Peyer's patch (tissue), 4 donors: ENCODE measurements around the gene GIMAP2.

ENCODE experiments used
- POLR2A ChIP-seq, 2 donors: fragments of 450-650 bp; IDR thresholded peaks; one replicate each; pipeline ENCODE4 v1.5.1; 2017; ENCODE audit warnings: antibody characterized with exemption in 2 of 2, mild to moderate bottlenecking in 2 of 2, moderate library complexity in 2 of 2
- TF ChIP-seq, protein P1 (sequence below), 6 experiments: fragments of 450-650 bp in 4 of 6; fragments of 200-600 bp in 2 of 6; sonication (generic) in 1 of 6; IDR thresholded peaks; one replicate each; pipeline ENCODE4 v1.5.1; 2017 to 2019; ENCODE audit warnings: antibody characterized with exemption in 6 of 6, mild to moderate bottlenecking in 3 of 6, moderate library complexity in 1 of 6

DNA sequence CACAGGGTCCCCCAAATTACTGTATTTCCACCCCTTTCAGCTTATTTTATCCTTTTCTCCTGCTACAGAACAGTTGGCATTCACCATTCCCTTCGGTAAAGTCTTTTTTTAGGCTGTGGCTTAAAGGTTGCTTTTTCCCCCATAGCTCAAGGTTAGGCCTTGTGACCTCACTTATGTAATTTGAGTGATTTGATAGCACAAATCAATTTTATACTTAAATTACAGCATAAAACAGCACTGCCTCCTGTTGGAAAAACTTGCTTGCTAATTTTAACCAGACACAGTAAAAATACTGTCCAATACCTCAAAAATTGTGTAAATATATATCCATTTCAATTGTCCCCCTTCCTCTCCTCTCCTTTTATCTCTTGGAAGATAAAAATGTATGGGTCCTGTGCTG lies 38.0 kb downstream of the GIMAP2 start:
- TF ChIP-seq, protein P1, sequence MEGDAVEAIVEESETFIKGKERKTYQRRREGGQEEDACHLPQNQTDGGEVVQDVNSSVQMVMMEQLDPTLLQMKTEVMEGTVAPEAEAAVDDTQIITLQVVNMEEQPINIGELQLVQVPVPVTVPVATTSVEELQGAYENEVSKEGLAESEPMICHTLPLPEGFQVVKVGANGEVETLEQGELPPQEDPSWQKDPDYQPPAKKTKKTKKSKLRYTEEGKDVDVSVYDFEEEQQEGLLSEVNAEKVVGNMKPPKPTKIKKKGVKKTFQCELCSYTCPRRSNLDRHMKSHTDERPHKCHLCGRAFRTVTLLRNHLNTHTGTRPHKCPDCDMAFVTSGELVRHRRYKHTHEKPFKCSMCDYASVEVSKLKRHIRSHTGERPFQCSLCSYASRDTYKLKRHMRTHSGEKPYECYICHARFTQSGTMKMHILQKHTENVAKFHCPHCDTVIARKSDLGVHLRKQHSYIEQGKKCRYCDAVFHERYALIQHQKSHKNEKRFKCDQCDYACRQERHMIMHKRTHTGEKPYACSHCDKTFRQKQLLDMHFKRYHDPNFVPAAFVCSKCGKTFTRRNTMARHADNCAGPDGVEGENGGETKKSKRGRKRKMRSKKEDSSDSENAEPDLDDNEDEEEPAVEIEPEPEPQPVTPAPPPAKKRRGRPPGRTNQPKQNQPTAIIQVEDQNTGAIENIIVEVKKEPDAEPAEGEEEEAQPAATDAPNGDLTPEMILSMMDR (IDR thresholded peaks at IDR 0.05), result no peak
- no peak for TF ChIP-seq POLR2A (IDR thresholded peaks at IDR 0.05)
